GM23248 (cell line): Measurements from ENCODE around the gene POMGNT2. TPM values are rescaled to one million over a fixed set of nuclear protein-coding genes. Genes with fewer than 3 reads are reported as not detected.

Source experiments
- DNase-seq: peaks from one replicate; pipeline ENCODE4 v3.0.0-alpha.2; 2015
- H2AFZ ChIP-seq: fragments of 200-600 bp; sonication (generic); 2 replicates; pipeline ENCODE4 v1.6.1; 2016; ENCODE audit warnings: antibody characterized with exemption
- H3F3A ChIP-seq: fragments of 200-600 bp; sonication (generic); 2 replicates; pipeline ENCODE4 v1.6.1; 2016; ENCODE audit warnings: mild to moderate bottlenecking, antibody characterized with exemption, mixed run types; ENCODE audit not compliant: insufficient read depth
- H3K27ac ChIP-seq: fragments of 200-600 bp; sonication (generic); 2 replicates; pipeline ENCODE4 v1.5.1; 2016; ENCODE audit warnings: mild to moderate bottlenecking
- H3K27me3 ChIP-seq: fragments of 200-600 bp; sonication (generic); replicated peaks from 2 replicates; pipeline ENCODE4 v1.6.1; 2016; ENCODE audit warnings: mild to moderate bottlenecking; ENCODE audit not compliant: insufficient read depth
- H3K36me3 ChIP-seq: fragments of 200-600 bp; sonication (generic); 2 replicates; pipeline ENCODE4 v1.6.1; 2016; ENCODE audit warnings: low read depth, mild to moderate bottlenecking
- H3K4me1 ChIP-seq: fragments of 200-600 bp; sonication (generic); 2 replicates; pipeline ENCODE4 v1.6.1; 2016; ENCODE audit warnings: mild to moderate bottlenecking; ENCODE audit not compliant: insufficient read depth
- H3K4me2 ChIP-seq: fragments of 200-600 bp; sonication (generic); one replicate; pipeline ENCODE4 v1.6.1; 2016; ENCODE audit warnings: mild to moderate bottlenecking; ENCODE audit not compliant: unreplicated experiment
- H3K4me3 ChIP-seq: fragments of 200-600 bp; sonication (generic); 2 replicates; pipeline ENCODE4 v1.5.1; 2016; ENCODE audit warnings: mild to moderate bottlenecking
- H3K79me2 ChIP-seq: fragments of 200-600 bp; sonication (generic); 2 replicates; pipeline ENCODE4 v1.6.1; 2016; ENCODE audit warnings: mild to moderate bottlenecking; ENCODE audit not compliant: insufficient read depth
- H3K9ac ChIP-seq: fragments of 200-600 bp; sonication (generic); 2 replicates; pipeline ENCODE4 v1.6.1; 2016; ENCODE audit warnings: mild to moderate bottlenecking
- H3K9me2 ChIP-seq: fragments of 200-600 bp; sonication (generic); 2 replicates; pipeline ENCODE4 v1.6.1; 2016; ENCODE audit warnings: mixed run types, mild to moderate bottlenecking, moderate library complexity; ENCODE audit not compliant: insufficient read depth
- H3K9me3 ChIP-seq: fragments of 200-600 bp; sonication (generic); one replicate; pipeline ENCODE4 v1.6.1; 2017; ENCODE audit warnings: low read depth
- H4K20me1 ChIP-seq: fragments of 200-600 bp; sonication (generic); 2 replicates; pipeline ENCODE4 v1.6.0; 2016; ENCODE audit not compliant: insufficient read depth
- EZH2 ChIP-seq: fragments of 200-600 bp; sonication (generic); IDR thresholded peaks from 2 replicates; pipeline ENCODE4 v1.6.1; 2018; ENCODE audit warnings: antibody characterized with exemption, mild to moderate bottlenecking; ENCODE audit not compliant: insufficient read depth, poor library complexity, severe bottlenecking
- EZH2phosphoT487 ChIP-seq: fragments of 200-600 bp; sonication (generic); IDR thresholded peaks from 2 replicates; pipeline ENCODE4 v1.6.1; 2018; ENCODE audit warnings: antibody characterized with exemption, moderate library complexity, mild to moderate bottlenecking, low read depth; ENCODE audit not compliant: insufficient read depth
- WGBS, 2 experiments: methylation state at CpG; one replicate each; pipeline ENCODE4 v1.1.6; 2015 to 2017; ENCODE audit warnings: low lambda C conversion rate in 2 of 2, low coverage in 1 of 2; ENCODE audit errors: missing lambda C conversion rate in 2 of 2; 5-methylcytosine and 5-hydroxymethylcytosine counted together
- in situ Hi-C: fragments of 300-500 bp; cut with MboI; formaldehyde crosslinking; loops from 2 replicates; pipeline ENCODE4 v1.15.0; 2020
- polyA plus RNA-seq: library from polyadenylated mRNA; unstranded; fragments of >200 nt; fragmentation: Nextera tagmentation; extraction: Ambion mirVana; gene quantifications from 2 replicates; pipeline ENCODE4 v1.2.1, GENCODE V29; 2016
- total RNA-seq: library from RNA; depleted of rRNA; stranded (reverse); fragments of >200 nt; shearing (Covaris generic); gene quantifications from 2 replicates; pipeline ENCODE4 v1.2.3, GENCODE V29; 2014

Gene POMGNT2
- total and polyA plus RNA-seq, 2 experiments from 2014 or later: 10.6 to 11.6 TPM

DNA sequence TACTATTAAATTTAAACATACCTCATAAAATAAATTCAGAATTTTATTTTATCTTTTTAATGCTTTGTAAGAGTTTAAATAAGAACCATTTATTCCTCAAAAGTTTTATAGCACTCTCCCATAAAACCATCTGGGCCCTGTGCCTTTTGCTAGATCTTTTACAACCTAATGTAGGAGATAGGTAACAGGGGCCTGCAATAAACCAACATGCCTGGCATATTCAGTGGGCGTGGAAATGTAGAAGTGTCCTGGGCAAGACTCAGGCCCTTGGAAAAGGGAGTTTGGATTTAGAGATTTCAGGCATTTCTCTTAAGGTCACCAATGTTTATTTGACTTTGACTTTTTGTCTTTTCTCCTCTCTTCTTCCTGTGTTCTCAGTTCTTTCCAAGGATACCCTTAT lies 46.4 kb downstream of the POMGNT2 start:
- Histone ChIP-seq H3F3A (no peaks in the 10 kb centered on the region), H3K27me3 (peaks cover 4% of the 10 kb centered on the region; the same call in 1 of the 2 replicates), H3K4me1 (0 out of 2 replicates have a peak, but pooled peaks cover 3% of the 10 kb centered on the region), H3K4me2 (no peak overlapping the region), H3K9ac (no peak overlapping the region), H3K36me3 (no peaks in the 10 kb centered on the region), H3K79me2 (no peaks in the 10 kb centered on the region), H2AFZ (no peak overlapping the region), H3K9me2 (no peaks in the 10 kb centered on the region), H4K20me1 (no peaks in the 10 kb centered on the region), H3K4me3 (no peak overlapping the region), H3K9me3 (no peaks in the 10 kb centered on the region), H3K27ac (no peak overlapping the region)
- WGBS, 2 experiments: 36 to 78% methylated on average over 1 of the region's 1 CpG
- in situ Hi-C loops: no loop called here
- no peak for DNase-seq
- TF ChIP-seq EZH2phosphoT487: no peak
- TF ChIP-seq EZH2: no peak

GRCh38 chr3:43055806-43056770 lies 49.8 kb downstream of the POMGNT2 start:
- H3F3A ChIP-seq: no peaks in the 10 kb centered on the region
- H3K36me3 ChIP-seq: no peaks in the 10 kb centered on the region
- H3K9ac ChIP-seq: no peak overlapping the region
- H3K4me2 ChIP-seq: no peak overlapping the region
- no peak for TF ChIP-seq EZH2phosphoT487
- 47 to 54% methylated on average over 15 of the region's 15 CpGs for WGBS, 2 experiments
- no peaks in the 10 kb centered on the region for H3K9me2 ChIP-seq
- no peaks in the 10 kb centered on the region for H3K4me1 ChIP-seq
- peaks cover 4% of the 10 kb centered on the region; the same call in 1 of the 2 replicates for H3K27me3 ChIP-seq
- no peak overlapping the region for H3K27ac ChIP-seq
- H2AFZ ChIP-seq: no peak overlapping the region
- H4K20me1 ChIP-seq: no peaks in the 10 kb centered on the region
- no peaks in the 10 kb centered on the region for H3K79me2 ChIP-seq
- no peak overlapping the region for H3K4me3 ChIP-seq
- in situ Hi-C loops: no loop called here
- H3K9me3 ChIP-seq: no peaks in the 10 kb centered on the region
- DNase-seq: no peak

GRCh38 chr3:43055393-43055792 lies 50.5 kb downstream of the POMGNT2 start:
- Histone ChIP-seq H2AFZ (no peak overlapping the region), H3K4me3 (no peak overlapping the region), H3K27ac (no peak overlapping the region), H3K9me3 (peaks cover 4% of the 10 kb centered on the region), H3K36me3 (no peaks in the 10 kb centered on the region), H3K4me2 (no peak overlapping the region), H4K20me1 (no peaks in the 10 kb centered on the region), H3K4me1 (no peaks in the 10 kb centered on the region), H3F3A (no peaks in the 10 kb centered on the region), H3K9ac (no peak overlapping the region), H3K9me2 (no peaks in the 10 kb centered on the region), H3K27me3 (peaks cover 4% of the 10 kb centered on the region; the same call in 1 of the 2 replicates), H3K79me2 (no peaks in the 10 kb centered on the region)
- 68 to 78% methylated on average over 7 of the region's 7 CpGs for WGBS, 2 experiments
- in situ Hi-C loops: no loop called here
- TF ChIP-seq EZH2: no peak
- no peak for TF ChIP-seq EZH2phosphoT487
- no peak for DNase-seq

DNA sequence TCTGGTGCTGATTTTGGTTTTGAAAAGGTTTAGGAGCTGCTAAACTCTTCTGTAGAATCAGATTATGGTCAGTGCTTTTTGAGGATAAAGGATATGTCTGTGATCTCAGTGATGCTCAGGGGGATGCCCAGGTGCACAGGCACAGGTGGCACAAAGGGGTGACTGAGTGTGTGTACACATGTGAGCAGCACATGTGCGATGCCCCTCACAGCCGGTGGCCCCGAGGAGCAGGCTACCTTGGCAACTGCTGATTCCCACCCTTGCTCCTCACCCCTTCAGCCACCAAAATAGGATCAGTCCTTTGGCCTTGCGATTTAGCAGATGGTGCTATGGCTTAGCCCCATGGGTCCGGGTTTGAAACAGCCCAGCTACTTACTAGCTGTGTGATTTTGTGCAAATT lies 51.1 kb downstream of the POMGNT2 start:
- WGBS, 2 experiments: 63 to 71% methylated on average over 5 of the region's 5 CpGs
- no peak for TF ChIP-seq EZH2
- no peak for TF ChIP-seq EZH2phosphoT487

More for the DNA sequence above, 51.1 kb downstream of the POMGNT2 start:
- H3K4me1 ChIP-seq: no peaks in the 10 kb centered on the region
- H3K27me3 ChIP-seq: peaks cover 4% of the 10 kb centered on the region; the same call in 1 of the 2 replicates
- no peak overlapping the region for H3K4me2 ChIP-seq
- no peaks in the 10 kb centered on the region for H3F3A ChIP-seq
- H3K4me3 ChIP-seq: no peak overlapping the region
- no peaks in the 10 kb centered on the region for H3K79me2 ChIP-seq
- DNase-seq: no peak
- H3K36me3 ChIP-seq: no peaks in the 10 kb centered on the region
- no peaks in the 10 kb centered on the region for H4K20me1 ChIP-seq
- in situ Hi-C loops: no loop called here
- no peaks in the 10 kb centered on the region for H3K9me2 ChIP-seq
- H3K27ac ChIP-seq: no peak overlapping the region
- H3K9me3 ChIP-seq: peaks cover 6% of the 10 kb centered on the region
- H2AFZ ChIP-seq: no peak overlapping the region
- H3K9ac ChIP-seq: no peak overlapping the region
